HEK293 (cell line): ENCODE data around the gene CYB5D1.
A peak's percentile ranks its signal among the peaks of the same experiment; 100 is the strongest.

Source experiments
- CTCF ChIP-seq: fragments of 450-650 bp; formaldehyde crosslinking; IDR thresholded peaks from 2 replicates; pipeline ENCODE4 v1.5.1; 2016; ENCODE audit warnings: missing biosample characterization, missing genetic modification characterization
- ELK4 ChIP-seq: IDR thresholded peaks from 2 replicates; pipeline ENCODE4 v1.6.1; 2011; ENCODE audit warnings: mild to moderate bottlenecking, low read depth, low read length, borderline replicate concordance
- FEZF1 ChIP-seq: fragments of 450-650 bp; formaldehyde crosslinking; IDR thresholded peaks from 2 replicates; pipeline ENCODE4 v1.5.1; 2016; ENCODE audit warnings: missing biosample characterization, missing genetic modification characterization
- HIC1 ChIP-seq: fragments of 450-650 bp; formaldehyde crosslinking; IDR thresholded peaks from 2 replicates; pipeline ENCODE4 v1.5.1; 2016; ENCODE audit warnings: missing biosample characterization, missing genetic modification characterization
- KLF16 ChIP-seq: fragments of 450-650 bp; formaldehyde crosslinking; IDR thresholded peaks from 2 replicates; pipeline ENCODE4 v1.5.1; 2017; ENCODE audit warnings: missing biosample characterization, missing genetic modification characterization
- MEIS1 ChIP-seq: sonication (generic); formaldehyde crosslinking; IDR thresholded peaks from 2 replicates; pipeline ENCODE4 v1.8.1; 2022; ENCODE audit warnings: missing genetic modification reagents, mild to moderate bottlenecking, borderline replicate concordance
- PBX3 ChIP-seq: sonication (generic); formaldehyde crosslinking; IDR thresholded peaks from 2 replicates; pipeline ENCODE4 v1.8.1; 2022; ENCODE audit warnings: mild to moderate bottlenecking, moderate library complexity, missing genetic modification reagents
- PRDM4 ChIP-seq: fragments of 450-650 bp; formaldehyde crosslinking; IDR thresholded peaks from 2 replicates; pipeline ENCODE4 v1.5.1; 2017; ENCODE audit warnings: missing biosample characterization, missing genetic modification characterization
- REST ChIP-seq: fragments of 450-650 bp; formaldehyde crosslinking; IDR thresholded peaks from 2 replicates; pipeline ENCODE4 v1.5.1; 2016; ENCODE audit warnings: missing biosample characterization, missing genetic modification characterization
- SP2 ChIP-seq: fragments of 450-650 bp; formaldehyde crosslinking; IDR thresholded peaks from 2 replicates; pipeline ENCODE4 v1.5.1; 2016; ENCODE audit warnings: missing biosample characterization, missing genetic modification characterization
- TCF7L2 ChIP-seq: IDR thresholded peaks from 2 replicates; pipeline ENCODE4 v1.6.1; 2011; ENCODE audit warnings: low read depth, mild to moderate bottlenecking, inconsistent platforms, low read length, moderate library complexity, borderline replicate concordance
- YY2 ChIP-seq: fragments of 450-650 bp; formaldehyde crosslinking; IDR thresholded peaks from 2 replicates; pipeline ENCODE4 v1.5.1; 2016; ENCODE audit warnings: missing biosample characterization, missing genetic modification characterization
- ZBTB20 ChIP-seq: fragments of 450-650 bp; formaldehyde crosslinking; IDR thresholded peaks from 2 replicates; pipeline ENCODE4 v1.5.1; 2016; ENCODE audit warnings: missing biosample characterization, missing genetic modification characterization
- ZBTB26 ChIP-seq: fragments of 450-650 bp; formaldehyde crosslinking; optimal IDR thresholded peaks from 2 replicates; pipeline ENCODE3; 2016; ENCODE audit warnings: missing biosample characterization, mild to moderate bottlenecking, missing genetic modification characterization
- ZBTB7A ChIP-seq: fragments of 450-650 bp; formaldehyde crosslinking; IDR thresholded peaks from 2 replicates; pipeline ENCODE4 v1.5.1; 2016; ENCODE audit warnings: low read depth, missing biosample characterization, missing genetic modification characterization
- ZNF146 ChIP-seq: fragments of 450-650 bp; formaldehyde crosslinking; IDR thresholded peaks from 2 replicates; pipeline ENCODE4 v1.5.1; 2016; ENCODE audit warnings: missing biosample characterization, missing genetic modification characterization
- ZNF214 ChIP-seq: fragments of 450-650 bp; formaldehyde crosslinking; IDR thresholded peaks from 2 replicates; pipeline ENCODE4 v1.5.1; 2017; ENCODE audit warnings: missing biosample characterization, mild to moderate bottlenecking, missing genetic modification characterization, borderline replicate concordance
- ZNF311 ChIP-seq: fragments of 450-650 bp; formaldehyde crosslinking; IDR thresholded peaks from 2 replicates; pipeline ENCODE4 v1.5.1; 2017; ENCODE audit warnings: missing biosample characterization, missing genetic modification characterization, borderline replicate concordance
- ZNF391 ChIP-seq: fragments of 450-650 bp; formaldehyde crosslinking; IDR thresholded peaks from 2 replicates; pipeline ENCODE4 v1.5.1; 2016; ENCODE audit warnings: low read depth, missing biosample characterization, missing genetic modification characterization, borderline replicate concordance
- ZNF549 ChIP-seq: fragments of 450-650 bp; IDR thresholded peaks from 2 replicates; pipeline ENCODE4 v1.5.1; 2018; ENCODE audit warnings: missing biosample characterization, missing genetic modification characterization, mild to moderate bottlenecking, inconsistent platforms, moderate library complexity
- ZNF558 ChIP-seq: fragments of 450-650 bp; formaldehyde crosslinking; IDR thresholded peaks from 2 replicates; pipeline ENCODE4 v1.5.1; 2016; ENCODE audit warnings: missing biosample characterization, missing genetic modification characterization
- ZNF600 ChIP-seq: fragments of 450-650 bp; formaldehyde crosslinking; IDR thresholded peaks from 2 replicates; pipeline ENCODE4 v1.5.1; 2016; ENCODE audit warnings: missing biosample characterization, missing genetic modification characterization
- ZNF623 ChIP-seq: fragments of 450-650 bp; formaldehyde crosslinking; IDR thresholded peaks from 2 replicates; pipeline ENCODE4 v1.5.1; 2016; ENCODE audit warnings: missing biosample characterization, missing genetic modification characterization
- ZNF626 ChIP-seq: fragments of 450-650 bp; sonication (Bioruptor Pico); formaldehyde crosslinking; IDR thresholded peaks from 2 replicates; pipeline ENCODE4 v1.5.1; 2018; ENCODE audit warnings: missing biosample characterization, missing genetic modification characterization, inconsistent platforms
- ZSCAN23 ChIP-seq: fragments of 450-650 bp; formaldehyde crosslinking; IDR thresholded peaks from 2 replicates; pipeline ENCODE4 v1.5.1; 2016; ENCODE audit warnings: missing biosample characterization, missing genetic modification characterization

CYB5D1 gene

GRCh38 chr17:7835814-7836595, 21.8 kb upstream of the CYB5D1 start (continued):
- TF ChIP-seq REST (tag by site-specific recombination) (no peak), TCF7L2 (0 out of 2 replicates have a peak, but pooled peaks have one; percentile 2), PRDM4 (tag by site-specific recombination) (no peak), FEZF1 (peak; percentile 10; the same call in 1 of the 2 replicates), ZBTB20 (peak; percentile 93), KLF16 (tag by site-specific recombination) (peak; percentile 68; the same call in 1 of the 2 replicates), ZBTB7A (tag by site-specific recombination) (peak; percentile 12; the same call in 1 of the 2 replicates), SP2 (tag by site-specific recombination) (peak; percentile 55), ZNF600 (tag by site-specific recombination) (peak; percentile 57), ZNF558 (tag by site-specific recombination) (no peak), PBX3 (CRISPR knock-in tag) (no peak), ZBTB26 (peak; percentile 45), ZNF311 (no peak), ZNF623 (tag by site-specific recombination) (peak; percentile 29; the same call in 1 of the 2 replicates), ZNF626 (tag by site-specific recombination) (no peak), ZNF391 (tag by site-specific recombination) (0 out of 2 replicates have a peak, but pooled peaks have one; percentile 67), ZSCAN23 (peak; percentile 64; the same call in 1 of the 2 replicates), YY2 (tag by site-specific recombination) (peak; percentile 34; the same call in 1 of the 2 replicates), ELK4 (no peak), CTCF (tag by site-specific recombination) (peak; percentile 61), MEIS1 (CRISPR knock-in tag) (no peak), ZNF214 (tag by site-specific recombination) (no peak), HIC1 (tag by site-specific recombination) (0 out of 2 replicates have a peak, but pooled peaks have one; percentile 52), ZNF146 (tag by site-specific recombination) (no peak), ZNF549 (tag by site-specific recombination) (no peak)
